NCI-H1048 (cell line): ENCODE results near the gene ZNF709.
"Not testable (repeated sequence)": the region's sequence is repeated elsewhere in the genome, so short reads cannot be mapped to it uniquely, and the experiment has no call there.

Source experiments
- DNase-seq: peaks from one replicate; lab custom pipeline; 2025; lab: John Stamatoyannopoulos, UW

Gene ZNF709

GRCh38 chr19:12484371-12485051, at the start of gene ZNF709:
Gene ZNF709, minus strand, starts transcription at chr19:12484816. Its CDS starts 159 bp downstream, at chr19:12484657.
- DNase-seq, result peak; percentile 48

DNA sequence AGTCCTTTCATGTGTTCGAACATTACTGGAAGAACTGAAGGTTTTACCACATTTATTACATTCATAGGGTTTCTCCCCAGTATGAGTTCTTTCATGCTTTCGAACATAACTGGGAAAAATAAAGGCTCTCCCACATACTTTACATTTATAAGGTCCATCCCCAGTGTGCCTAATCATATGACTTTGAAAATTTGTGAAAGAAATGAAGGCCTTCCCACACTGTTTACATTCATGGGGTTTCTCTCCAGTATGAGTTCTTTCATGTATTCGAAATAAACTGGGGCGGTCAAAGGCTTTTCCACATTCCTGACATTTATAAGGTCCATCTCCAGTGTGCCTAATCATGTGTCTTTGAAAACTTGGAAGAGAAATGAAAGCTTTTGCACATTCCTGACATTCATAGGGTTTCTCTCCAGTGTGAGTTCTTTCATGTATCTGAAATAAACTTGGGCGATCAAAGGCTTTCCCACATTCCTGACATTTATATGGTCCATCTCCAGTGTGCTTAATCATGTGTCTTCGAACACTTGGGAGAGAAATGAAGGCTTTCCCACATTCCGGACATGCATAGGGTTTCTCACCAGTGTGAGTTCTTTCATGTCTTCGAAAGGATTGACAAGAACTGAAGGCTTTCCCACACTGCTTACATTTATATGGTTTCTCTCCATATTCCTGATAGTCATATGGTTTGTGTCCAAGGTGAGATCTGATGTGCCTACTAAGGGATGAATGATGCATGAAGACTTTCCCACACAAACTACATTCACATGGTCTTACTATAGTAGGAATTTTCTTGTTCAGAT, 42.6 kb upstream of the ZNF709 start:
- no peak for DNase-seq

DNA sequence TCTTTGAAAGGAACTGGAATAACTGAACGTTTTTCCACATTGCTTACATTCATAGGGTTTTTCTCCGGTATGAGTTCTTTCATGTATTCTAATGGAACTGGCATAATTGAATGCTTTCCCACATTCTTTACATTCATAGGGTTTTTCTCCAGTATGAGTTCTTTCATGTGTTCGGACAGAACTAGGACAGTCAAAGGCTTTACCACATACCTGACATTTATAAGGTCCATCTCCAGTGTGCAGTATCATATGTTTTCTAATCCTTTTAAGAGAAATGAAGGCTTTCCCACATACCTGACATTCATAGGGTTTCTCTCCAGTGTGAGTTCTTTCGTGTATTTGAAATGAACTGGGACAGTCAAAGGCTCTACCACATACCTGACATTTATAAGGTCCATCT, 41.9 kb upstream of the ZNF709 start:
- DNase-seq, result no peak

DNA sequence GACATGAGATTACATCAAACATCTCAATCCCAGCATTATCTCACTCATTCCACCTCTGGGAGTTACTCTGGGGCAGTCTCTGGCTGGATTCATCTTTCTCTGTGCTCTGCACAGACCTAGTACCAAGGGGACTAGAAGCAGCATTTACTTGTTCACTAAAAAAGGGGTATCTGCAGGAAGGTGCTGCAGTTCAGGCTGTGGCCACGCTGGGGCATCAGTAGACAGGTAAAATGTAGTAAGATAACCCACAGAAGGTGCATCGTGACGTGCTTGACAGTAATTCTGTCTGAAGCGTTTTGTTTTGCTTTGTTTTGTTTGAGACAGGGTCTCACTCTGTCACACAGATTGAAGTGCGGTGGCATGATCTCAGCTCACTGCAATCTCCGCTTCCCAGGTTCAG, 37.4 kb upstream of the ZNF709 start:
- DNase-seq, result no peak

DNA sequence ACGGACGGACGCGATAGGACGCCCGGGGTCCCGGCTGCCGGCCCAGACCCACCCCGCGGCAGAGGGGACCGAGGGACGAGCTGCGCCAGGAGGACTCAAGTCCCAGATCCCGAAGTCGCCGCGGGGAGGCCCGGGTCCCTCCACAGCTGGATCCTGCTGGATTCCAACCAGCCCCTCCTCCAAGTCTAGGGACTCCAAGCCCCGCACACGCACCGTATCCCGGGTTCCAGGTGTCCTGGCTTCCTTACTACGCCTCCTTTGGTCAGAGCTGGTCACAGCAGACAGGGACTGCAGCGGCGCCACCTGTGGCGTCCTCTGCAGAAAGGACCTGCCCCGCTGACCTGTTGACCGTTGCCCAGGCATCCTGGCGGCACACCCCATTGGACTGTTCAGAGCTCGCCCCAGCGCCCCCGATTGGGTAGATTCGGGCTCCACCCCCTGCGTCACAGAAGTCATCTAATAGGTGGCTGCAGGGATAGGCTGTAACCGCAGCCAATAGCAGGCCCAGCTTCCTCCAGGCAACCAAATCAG, 29.0 kb upstream of the ZNF709 start:
- no peak for DNase-seq

GRCh38 chr19:12497032-12497431, 12.4 kb upstream of the ZNF709 start:
- no peak for DNase-seq

- DNase-seq, result no peak
Observed at GRCh38 chr19:12496480-12496879, 11.9 kb upstream of the ZNF709 start.

GRCh38 chr19:12495002-12495802, 10.6 kb upstream of the ZNF709 start:
- peak; percentile 93 for DNase-seq

GRCh38 chr19:12494260-12494860, 9.7 kb upstream of the ZNF709 start:
- DNase-seq, result no peak

DNA sequence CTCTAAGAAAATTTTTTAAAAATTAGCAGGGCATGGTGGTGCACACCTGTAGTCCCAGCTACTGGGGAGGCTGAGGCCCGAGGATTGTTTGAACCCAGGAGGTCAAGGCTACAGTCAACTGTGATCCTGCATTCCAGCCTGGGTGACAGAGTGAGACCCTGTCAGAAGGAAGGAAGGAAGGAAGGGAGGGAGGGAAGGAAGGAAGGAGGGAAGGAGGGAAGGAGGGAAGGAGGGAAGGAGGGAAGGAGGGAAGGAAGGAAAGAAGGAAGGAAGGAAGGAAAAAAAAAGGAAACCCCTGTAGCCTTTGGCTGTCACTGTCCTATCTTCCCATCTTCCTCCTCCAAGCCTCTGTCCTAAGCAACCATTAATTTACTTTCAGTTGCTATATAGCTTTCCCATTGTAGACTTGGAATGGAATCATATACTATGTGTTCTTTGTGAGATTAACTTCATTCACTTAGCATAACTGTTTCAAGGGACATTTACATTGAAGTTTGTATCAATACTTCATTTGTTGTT, 1.7 kb upstream of the ZNF709 start:
- DNase-seq, result not testable (repeated sequence)

DNA sequence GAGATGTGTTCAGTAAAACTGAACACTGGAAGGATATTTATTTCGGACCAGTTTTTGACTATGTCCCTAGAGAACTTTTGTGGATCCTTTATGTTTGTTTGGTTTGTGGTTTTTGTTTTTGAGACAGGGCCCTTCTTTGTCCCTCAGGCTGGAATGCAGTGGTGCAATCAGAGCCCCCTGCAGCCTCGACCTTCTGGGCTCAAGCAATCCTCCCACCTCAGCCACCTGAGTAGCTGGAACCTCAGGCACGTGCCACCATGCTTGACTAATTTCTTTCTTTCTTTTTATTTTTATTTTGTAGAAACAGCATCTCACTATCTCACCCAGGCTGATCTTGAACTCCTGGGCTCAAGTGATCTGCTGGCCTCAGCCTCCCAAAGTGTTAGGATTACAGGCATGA, 955 bp upstream of the ZNF709 start:
- no peak for DNase-seq

GRCh38 chr19:12485052-12485416, 418 bp upstream of the ZNF709 start:
- DNase-seq, result no peak

- no peak for DNase-seq
Observed at GRCh38 chr19:12484011-12484370, 625 bp downstream of the ZNF709 start.

GRCh38 chr19:12482509-12482886, 2.1 kb downstream of the ZNF709 start:
- no peak for DNase-seq

- DNase-seq, result no peak
Observed at GRCh38 chr19:12481781-12482508, 2.7 kb downstream of the ZNF709 start.

GRCh38 chr19:12478234-12478941, 6.2 kb downstream of the ZNF709 start:
- DNase-seq, result no peak

DNA sequence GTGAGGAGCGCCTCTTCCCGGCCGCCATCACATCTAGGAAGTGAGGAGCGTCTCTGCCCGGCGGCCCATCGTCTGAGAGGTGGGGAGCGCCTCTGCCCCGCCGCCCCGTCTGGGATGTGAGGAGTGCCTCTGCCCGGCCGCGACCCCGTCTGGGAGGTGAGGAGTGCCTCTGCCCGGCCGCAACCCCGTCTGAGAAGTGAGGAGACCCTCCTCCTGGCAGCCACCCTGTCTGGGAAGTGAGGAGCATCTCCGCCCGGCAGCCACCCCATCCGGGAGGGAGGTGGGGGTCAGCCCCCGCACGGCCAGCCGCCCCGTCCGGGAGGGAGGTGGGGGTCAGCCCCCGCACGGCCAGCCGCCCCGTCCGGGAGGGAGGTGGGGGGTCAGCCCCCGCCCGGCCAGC, 17.0 kb downstream of the ZNF709 start:
- not testable (repeated sequence) for DNase-seq

GRCh38 chr19:12465211-12465610, 19.4 kb downstream of the ZNF709 start:
- no peak for DNase-seq

DNA sequence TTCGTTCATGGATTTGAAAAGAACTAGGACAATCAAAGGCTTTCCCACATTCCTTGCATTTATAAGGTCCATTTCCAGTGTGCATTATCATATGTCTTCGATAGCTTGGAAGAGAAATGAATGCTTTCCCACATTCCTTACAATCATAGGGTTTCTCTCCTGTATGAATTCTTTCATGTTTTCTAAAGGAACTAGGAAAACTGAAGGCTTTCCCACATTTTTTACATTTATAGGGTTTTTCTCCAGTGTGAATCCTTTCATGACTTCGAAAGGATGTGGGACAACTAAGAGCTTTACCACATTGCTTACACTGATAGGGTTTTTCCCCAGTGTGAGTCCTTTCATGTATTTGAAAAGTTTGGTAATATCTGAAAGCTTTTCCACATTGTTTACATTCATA, 19.8 kb downstream of the ZNF709 start:
- no peak for DNase-seq

DNA sequence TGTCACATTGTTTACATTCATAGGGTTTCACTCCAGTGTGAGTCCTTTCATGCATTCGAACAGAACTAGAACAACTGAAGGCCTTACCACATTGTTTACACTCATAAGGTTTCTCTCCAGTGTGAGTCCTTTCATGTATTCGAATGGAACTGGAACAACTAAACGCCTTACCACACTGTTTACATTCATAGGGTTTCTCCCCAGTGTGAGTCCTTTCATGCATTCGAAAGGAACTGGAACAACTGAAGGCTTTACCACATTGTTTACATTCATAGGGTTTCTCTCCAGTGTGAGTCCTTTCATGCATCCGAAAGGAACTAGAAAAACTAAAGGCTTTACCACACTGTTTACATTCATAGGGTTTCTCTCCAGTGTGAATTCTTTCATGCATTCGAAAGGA, 20.5 kb downstream of the ZNF709 start:
- not testable (repeated sequence) for DNase-seq

GRCh38 chr19:12453495-12453894, 31.1 kb downstream of the ZNF709 start:
- DNase-seq, result peak; percentile 8
